Activated T-cell treated with anti-CD3 and anti-CD28 coated beads, Interleukin-2, amount 50 U/mL, for 24 hours (primary cell): ENCODE results near the gene MYH10.

ENCODE experiments used
- DNase-seq: peaks from one replicate; pipeline ENCODE4 v3.0.0-alpha.2; 2020
- H3K27ac Mint-ChIP-seq: 2 replicates; pipeline ENCODE4 v1.8.0; 2020; ENCODE audit warnings: mild to moderate bottlenecking, mixed read lengths
- H3K27me3 Mint-ChIP-seq: 2 replicates; pipeline ENCODE4 v1.8.0; 2020; ENCODE audit warnings: mixed read lengths
- H3K36me3 Mint-ChIP-seq: 2 replicates; pipeline ENCODE4 v1.8.0; 2020; ENCODE audit warnings: low read depth, mixed read lengths
- H3K4me1 Mint-ChIP-seq: 2 replicates; pipeline ENCODE4 v1.8.0; 2020; ENCODE audit warnings: low read depth, mixed read lengths
- H3K4me3 Mint-ChIP-seq: 2 replicates; pipeline ENCODE4 v1.8.0; 2020; ENCODE audit warnings: mild to moderate bottlenecking, moderate library complexity, mixed read lengths
- H3K9me3 Mint-ChIP-seq: 2 replicates; pipeline ENCODE4 v1.8.0; 2020; ENCODE audit warnings: mixed read lengths

Gene MYH10

GRCh38 chr17:8630802-8631553 lies 453 bp upstream of the MYH10 start:
- DNase-seq, result peak; percentile 91
- peak overlapping the region; percentile 94 for H3K4me3 Mint-ChIP-seq
- peak overlapping the region; percentile 85 for H3K27ac Mint-ChIP-seq
- H3K4me1 Mint-ChIP-seq, result peaks cover 14% of the 10 kb centered on the region
- H3K27me3 Mint-ChIP-seq, result peaks cover 65% of the 10 kb centered on the region
- no peaks in the 10 kb centered on the region for H3K9me3 Mint-ChIP-seq
- peaks cover 3% of the 10 kb centered on the region for H3K36me3 Mint-ChIP-seq

GRCh38 chr17:8629371-8630226 lies 926 bp downstream of the MYH10 start:
- no peak overlapping the region for H3K27ac Mint-ChIP-seq
- peak overlapping the region; percentile 94 for H3K4me3 Mint-ChIP-seq
- peaks cover 3% of the 10 kb centered on the region for H3K36me3 Mint-ChIP-seq
- DNase-seq, result peak; percentile 47
- H3K27me3 Mint-ChIP-seq, result peaks cover 62% of the 10 kb centered on the region
- no peaks in the 10 kb centered on the region for H3K9me3 Mint-ChIP-seq
- peaks cover 14% of the 10 kb centered on the region for H3K4me1 Mint-ChIP-seq

GRCh38 chr17:8628609-8629169 lies 1.8 kb downstream of the MYH10 start:
- H3K36me3 Mint-ChIP-seq, result peaks cover 3% of the 10 kb centered on the region
- no peak overlapping the region for H3K27ac Mint-ChIP-seq
- no peak for DNase-seq
- peaks cover 66% of the 10 kb centered on the region for H3K27me3 Mint-ChIP-seq
- H3K4me1 Mint-ChIP-seq, result peaks cover 14% of the 10 kb centered on the region
- peak overlapping the region; percentile 21 for H3K4me3 Mint-ChIP-seq
- H3K9me3 Mint-ChIP-seq, result no peaks in the 10 kb centered on the region

- Mint-ChIP-seq H3K27me3 (peaks cover 62% of the 10 kb centered on the region), H3K27ac (no peak overlapping the region), H3K36me3 (peaks cover 3% of the 10 kb centered on the region), H3K9me3 (no peaks in the 10 kb centered on the region), H3K4me1 (peaks cover 14% of the 10 kb centered on the region), H3K4me3 (no peak overlapping the region)
- DNase-seq, result no peak
These were observed 2.4 kb downstream of the MYH10 start for GRCh38 chr17:8628172-8628571.

- Mint-ChIP-seq H3K4me3 (no peak overlapping the region), H3K4me1 (peaks cover 17% of the 10 kb centered on the region), H3K27ac (no peak overlapping the region), H3K36me3 (no peaks in the 10 kb centered on the region), H3K9me3 (no peaks in the 10 kb centered on the region), H3K27me3 (peaks cover 41% of the 10 kb centered on the region)
- no peak for DNase-seq
These were observed 6.9 kb downstream of the MYH10 start for GRCh38 chr17:8623591-8623990.

- Mint-ChIP-seq H3K4me1 (peaks cover 17% of the 10 kb centered on the region), H3K27ac (no peak overlapping the region), H3K4me3 (no peak overlapping the region), H3K9me3 (no peaks in the 10 kb centered on the region), H3K36me3 (no peaks in the 10 kb centered on the region), H3K27me3 (peaks cover 27% of the 10 kb centered on the region)
- DNase-seq, result no peak
These were observed 8.3 kb downstream of the MYH10 start for GRCh38 chr17:8622191-8622590.

GRCh38 chr17:8621585-8621984 lies 8.9 kb downstream of the MYH10 start:
- Mint-ChIP-seq H3K27ac (no peak overlapping the region), H3K27me3 (peaks cover 25% of the 10 kb centered on the region), H3K4me3 (no peak overlapping the region), H3K36me3 (no peaks in the 10 kb centered on the region), H3K9me3 (no peaks in the 10 kb centered on the region), H3K4me1 (peaks cover 17% of the 10 kb centered on the region)
- DNase-seq, result no peak

- peaks cover 17% of the 10 kb centered on the region for H3K4me1 Mint-ChIP-seq
- H3K4me3 Mint-ChIP-seq, result no peak overlapping the region
- no peaks in the 10 kb centered on the region for H3K36me3 Mint-ChIP-seq
- H3K27me3 Mint-ChIP-seq, result peaks cover 21% of the 10 kb centered on the region
- H3K9me3 Mint-ChIP-seq, result no peaks in the 10 kb centered on the region
- DNase-seq, result no peak
- H3K27ac Mint-ChIP-seq, result no peak overlapping the region
These were observed 11.2 kb downstream of the MYH10 start for GRCh38 chr17:8619294-8619693.

- H3K9me3 Mint-ChIP-seq, result no peaks in the 10 kb centered on the region
- H3K4me3 Mint-ChIP-seq, result no peak overlapping the region
- peaks cover 17% of the 10 kb centered on the region for H3K27me3 Mint-ChIP-seq
- no peaks in the 10 kb centered on the region for H3K36me3 Mint-ChIP-seq
- no peak for DNase-seq
- H3K27ac Mint-ChIP-seq, result no peak overlapping the region
- peaks cover 17% of the 10 kb centered on the region for H3K4me1 Mint-ChIP-seq
These were observed 11.7 kb downstream of the MYH10 start for GRCh38 chr17:8618825-8619224.

- Mint-ChIP-seq H3K27me3 (peaks cover 3% of the 10 kb centered on the region), H3K9me3 (peaks cover 2% of the 10 kb centered on the region), H3K27ac (no peak overlapping the region), H3K4me3 (no peak overlapping the region), H3K36me3 (no peaks in the 10 kb centered on the region), H3K4me1 (no peaks in the 10 kb centered on the region)
- DNase-seq, result no peak
These were observed 15.5 kb downstream of the MYH10 start for GRCh38 chr17:8614988-8615387.

- no peak overlapping the region for H3K4me3 Mint-ChIP-seq
- H3K4me1 Mint-ChIP-seq, result no peaks in the 10 kb centered on the region
- peaks cover 2% of the 10 kb centered on the region for H3K9me3 Mint-ChIP-seq
- H3K27ac Mint-ChIP-seq, result no peak overlapping the region
- no peak for DNase-seq
- H3K36me3 Mint-ChIP-seq, result no peaks in the 10 kb centered on the region
- H3K27me3 Mint-ChIP-seq, result peaks cover 5% of the 10 kb centered on the region
These were observed 18.8 kb downstream of the MYH10 start for GRCh38 chr17:8611619-8612298.

GRCh38 chr17:8611137-8611536 lies 19.4 kb downstream of the MYH10 start:
- Mint-ChIP-seq H3K27ac (no peak overlapping the region), H3K4me3 (no peak overlapping the region), H3K36me3 (no peaks in the 10 kb centered on the region), H3K27me3 (peaks cover 5% of the 10 kb centered on the region), H3K9me3 (peaks cover 2% of the 10 kb centered on the region), H3K4me1 (no peaks in the 10 kb centered on the region)
- DNase-seq, result no peak

GRCh38 chr17:8610558-8610957 lies 20.0 kb downstream of the MYH10 start:
- DNase-seq, result no peak
- Mint-ChIP-seq H3K4me1 (no peaks in the 10 kb centered on the region), H3K9me3 (peaks cover 2% of the 10 kb centered on the region), H3K4me3 (no peak overlapping the region), H3K27me3 (peaks cover 5% of the 10 kb centered on the region), H3K27ac (no peak overlapping the region), H3K36me3 (no peaks in the 10 kb centered on the region)

GRCh38 chr17:8609910-8610309 lies 20.6 kb downstream of the MYH10 start:
- Mint-ChIP-seq H3K27me3 (peaks cover 5% of the 10 kb centered on the region), H3K27ac (no peak overlapping the region), H3K4me3 (no peak overlapping the region), H3K4me1 (no peaks in the 10 kb centered on the region), H3K36me3 (no peaks in the 10 kb centered on the region), H3K9me3 (peaks cover 2% of the 10 kb centered on the region)
- DNase-seq, result no peak
